Uterus (tissue), 2 donors: Measurements from ENCODE around the gene AGMO.

ENCODE experiments used
- CTCF ChIP-seq, 4 experiments: fragments of 200-600 bp in 2 of 4; fragments of 450-650 bp in 2 of 4; sonication (generic) in 2 of 4; IDR thresholded peaks; one replicate each; pipeline ENCODE4 v1.5.1; 2016 to 2019; ENCODE audit warnings: antibody characterized with exemption in 4 of 4, mild to moderate bottlenecking in 2 of 4, moderate library complexity in 1 of 4
- POLR2A ChIP-seq, 2 donors: fragments of 450-650 bp; IDR thresholded peaks; one replicate each; pipeline ENCODE4 v1.6.1; 2016; ENCODE audit warnings: antibody characterized with exemption in 2 of 2, mild to moderate bottlenecking in 1 of 2, moderate library complexity in 1 of 2

- no peak for TF ChIP-seq CTCF (IDR thresholded peaks at IDR 0.05)
- no peak for TF ChIP-seq POLR2A (IDR thresholded peaks at IDR 0.05)
Measured at GRCh38 chr7:15470825-15471668, 90.8 kb downstream of the AGMO start.
